PC-3 (cell line): ENCODE results near the gene ZNF469. TPM values are rescaled to one million over a fixed set of nuclear protein-coding genes. Genes with fewer than 3 reads are reported as not detected.

Experiments used
- ATAC-seq: fragments of 200-7000 bp; cut with Tn5 transposase; 2 replicates; pipeline ENCODE4 v1.9.1; 2020; ENCODE audit warnings: mild to moderate bottlenecking, moderate library complexity
- BruUV-seq: library from RNA; stranded (reverse); fragments of 400-500 nt; replicated peaks from 2 replicates; lab custom pipeline; 2021; lab: Mats Ljungman, UMichigan
- CTCF ChIA-PET: fragments of 300-600 bp; sonication (Branson Sonifier 250); formaldehyde crosslinking; loops from one replicate; lab custom pipeline; 2022; ENCODE audit warnings: antibody characterized with exemption; lab: Charles Lee
- POLR2A ChIA-PET: fragments of 300-600 bp; sonication (Branson Sonifier 250); formaldehyde crosslinking; loops from one replicate; lab custom pipeline; 2022; ENCODE audit warnings: antibody characterized with exemption; ENCODE audit not compliant: unreplicated experiment; lab: Charles Lee
- DNase-seq: peaks from one replicate; pipeline ENCODE4 v3.0.0-alpha.2; 2015
- H2AFZ ChIP-seq: fragments of 300-600 bp; sonication (generic); 2 replicates; pipeline ENCODE4 v1.6.0; 2016; ENCODE audit warnings: antibody characterized with exemption, low read length
- H3F3A ChIP-seq: fragments of 300-600 bp; sonication (generic); one replicate; pipeline ENCODE4 v1.6.0; 2017; ENCODE audit warnings: antibody characterized with exemption, low read length, control low read depth, mild to moderate bottlenecking; ENCODE audit not compliant: unreplicated experiment
- H3K27ac ChIP-seq: fragments of 300-600 bp; sonication (generic); 2 replicates; pipeline ENCODE4 v1.5.1; 2016; ENCODE audit warnings: mild to moderate bottlenecking, low read length
- H3K27me3 ChIP-seq: fragments of 300-600 bp; sonication (generic); 2 replicates; pipeline ENCODE4 v1.6.1; 2016; ENCODE audit warnings: low read length, mixed read lengths
- H3K36me3 ChIP-seq: fragments of 300-600 bp; sonication (generic); 2 replicates; pipeline ENCODE4 v1.6.1; 2016; ENCODE audit warnings: low read depth, mixed run types, low read length, mixed read lengths
- H3K4me1 ChIP-seq: fragments of 300-600 bp; sonication (generic); 2 replicates; pipeline ENCODE4 v1.5.1; 2016; ENCODE audit warnings: low read length; ENCODE audit not compliant: insufficient read depth
- H3K4me2 ChIP-seq: fragments of 300-600 bp; sonication (generic); 2 replicates; pipeline ENCODE4 v1.6.0; 2016; ENCODE audit warnings: low read length
- H3K4me3 ChIP-seq: fragments of 300-600 bp; sonication (generic); 2 replicates; pipeline ENCODE4 v1.5.1; 2016; ENCODE audit warnings: mild to moderate bottlenecking, low read length, mixed read lengths
- H3K79me2 ChIP-seq: fragments of 300-600 bp; sonication (generic); 2 replicates; pipeline ENCODE4 v1.6.1; 2017; ENCODE audit warnings: low read length, mixed read lengths
- H3K9ac ChIP-seq: fragments of 300-600 bp; sonication (generic); 2 replicates; pipeline ENCODE4 v1.6.0; 2016; ENCODE audit warnings: mild to moderate bottlenecking, low read length
- H3K9me2 ChIP-seq: fragments of 300-600 bp; sonication (generic); replicated peaks from 2 replicates; pipeline ENCODE4 v1.6.1; 2016; ENCODE audit warnings: mixed run types, low read length, mixed read lengths
- H3K9me3 ChIP-seq: fragments of 300-600 bp; sonication (generic); 2 replicates; pipeline ENCODE4 v1.6.1; 2016; ENCODE audit warnings: low read length, mixed read lengths
- H4K20me1 ChIP-seq: fragments of 300-600 bp; sonication (generic); 2 replicates; pipeline ENCODE4 v1.6.1; 2016; ENCODE audit warnings: low read length, mixed read lengths
- EZH2 ChIP-seq: fragments of 300-600 bp; sonication (generic); IDR thresholded peaks from one replicate; pipeline ENCODE4 v1.6.1; 2017; ENCODE audit warnings: antibody characterized with exemption, mild to moderate bottlenecking, low read length; ENCODE audit not compliant: unreplicated experiment
- EZH2phosphoT487 ChIP-seq: fragments of 300-600 bp; sonication (generic); IDR thresholded peaks from 2 replicates; pipeline ENCODE4 v1.6.1; 2018; ENCODE audit warnings: mild to moderate bottlenecking, antibody characterized with exemption, low read length, borderline replicate concordance
- intact Hi-C: fragments of 100-400 bp; cut with micrococcal nuclease; formaldehyde crosslinking; loops from 2 replicates; pipeline ENCODE4 v1.9.0; 2023
- total RNA-seq: library from RNA; depleted of rRNA; stranded (reverse); fragments of >200 nt; gene quantifications from 2 replicates; pipeline ENCODE4 v1.2.3, GENCODE V29; 2014
- TF ChIP-seq, protein P1 (sequence below): fragments of 300-600 bp; sonication (generic); conservative IDR thresholded peaks from 2 replicates; pipeline ENCODE4 v1.5.1; 2017; ENCODE audit warnings: antibody characterized with exemption, low read depth, mild to moderate bottlenecking, low read length

ZNF469 gene
- total RNA-seq, 1 experiment from 2014 or later, result 3.1 TPM

DNA sequence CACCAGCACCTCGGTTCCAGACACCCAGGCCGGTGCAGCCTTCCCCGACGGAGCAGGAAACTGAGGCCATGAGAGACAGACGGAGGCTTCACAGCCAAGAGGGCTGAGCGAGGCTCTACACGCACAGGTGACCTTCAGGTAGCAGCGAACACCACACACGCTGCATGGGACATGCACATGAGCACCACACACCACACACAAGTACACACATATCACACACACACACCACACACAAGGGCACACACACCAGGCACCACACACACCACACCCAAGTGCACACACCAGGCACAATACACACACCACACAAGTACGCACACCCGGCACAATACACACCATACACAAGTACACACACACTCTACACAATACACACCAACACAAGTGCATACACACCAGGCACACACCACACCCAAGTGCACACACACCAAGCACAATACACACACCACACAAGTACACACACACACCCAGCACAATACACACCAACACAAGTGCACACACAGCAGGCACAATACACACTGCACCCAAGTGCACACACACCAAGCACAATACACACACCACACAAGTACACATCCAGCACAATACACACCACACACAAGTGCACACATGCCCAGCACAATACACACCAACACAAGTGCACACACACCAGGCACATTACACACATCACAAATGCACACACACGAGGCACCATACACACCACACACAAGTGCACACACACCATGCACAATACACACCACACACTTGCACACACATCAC, 33.4 kb upstream of the ZNF469 start:
- Histone ChIP-seq H3F3A (no peaks in the 10 kb centered on the region), H3K4me1 (no peaks in the 10 kb centered on the region), H3K4me3 (no peak overlapping the region), H3K79me2 (no peaks in the 10 kb centered on the region), H3K9ac (no peak overlapping the region), H3K4me2 (no peak overlapping the region), H3K27me3 (no peaks in the 10 kb centered on the region), H3K9me3 (no peaks in the 10 kb centered on the region), H3K9me2 (no peaks in the 10 kb centered on the region), H2AFZ (no peak overlapping the region), H3K27ac (no peak overlapping the region), H4K20me1 (no peaks in the 10 kb centered on the region), H3K36me3 (no peaks in the 10 kb centered on the region)
- POLR2A ChIA-PET, result no interaction called here
- ATAC-seq (no peak), DNase-seq (no peak)
- CTCF ChIA-PET, result no interaction called here
- BruUV-seq, result no TSS peak
- intact Hi-C loops, result no loop called here
- TF ChIP-seq EZH2 (no peak), EZH2phosphoT487 (no peak)
- TF ChIP-seq, protein P1, sequence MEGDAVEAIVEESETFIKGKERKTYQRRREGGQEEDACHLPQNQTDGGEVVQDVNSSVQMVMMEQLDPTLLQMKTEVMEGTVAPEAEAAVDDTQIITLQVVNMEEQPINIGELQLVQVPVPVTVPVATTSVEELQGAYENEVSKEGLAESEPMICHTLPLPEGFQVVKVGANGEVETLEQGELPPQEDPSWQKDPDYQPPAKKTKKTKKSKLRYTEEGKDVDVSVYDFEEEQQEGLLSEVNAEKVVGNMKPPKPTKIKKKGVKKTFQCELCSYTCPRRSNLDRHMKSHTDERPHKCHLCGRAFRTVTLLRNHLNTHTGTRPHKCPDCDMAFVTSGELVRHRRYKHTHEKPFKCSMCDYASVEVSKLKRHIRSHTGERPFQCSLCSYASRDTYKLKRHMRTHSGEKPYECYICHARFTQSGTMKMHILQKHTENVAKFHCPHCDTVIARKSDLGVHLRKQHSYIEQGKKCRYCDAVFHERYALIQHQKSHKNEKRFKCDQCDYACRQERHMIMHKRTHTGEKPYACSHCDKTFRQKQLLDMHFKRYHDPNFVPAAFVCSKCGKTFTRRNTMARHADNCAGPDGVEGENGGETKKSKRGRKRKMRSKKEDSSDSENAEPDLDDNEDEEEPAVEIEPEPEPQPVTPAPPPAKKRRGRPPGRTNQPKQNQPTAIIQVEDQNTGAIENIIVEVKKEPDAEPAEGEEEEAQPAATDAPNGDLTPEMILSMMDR, result no peak

DNA sequence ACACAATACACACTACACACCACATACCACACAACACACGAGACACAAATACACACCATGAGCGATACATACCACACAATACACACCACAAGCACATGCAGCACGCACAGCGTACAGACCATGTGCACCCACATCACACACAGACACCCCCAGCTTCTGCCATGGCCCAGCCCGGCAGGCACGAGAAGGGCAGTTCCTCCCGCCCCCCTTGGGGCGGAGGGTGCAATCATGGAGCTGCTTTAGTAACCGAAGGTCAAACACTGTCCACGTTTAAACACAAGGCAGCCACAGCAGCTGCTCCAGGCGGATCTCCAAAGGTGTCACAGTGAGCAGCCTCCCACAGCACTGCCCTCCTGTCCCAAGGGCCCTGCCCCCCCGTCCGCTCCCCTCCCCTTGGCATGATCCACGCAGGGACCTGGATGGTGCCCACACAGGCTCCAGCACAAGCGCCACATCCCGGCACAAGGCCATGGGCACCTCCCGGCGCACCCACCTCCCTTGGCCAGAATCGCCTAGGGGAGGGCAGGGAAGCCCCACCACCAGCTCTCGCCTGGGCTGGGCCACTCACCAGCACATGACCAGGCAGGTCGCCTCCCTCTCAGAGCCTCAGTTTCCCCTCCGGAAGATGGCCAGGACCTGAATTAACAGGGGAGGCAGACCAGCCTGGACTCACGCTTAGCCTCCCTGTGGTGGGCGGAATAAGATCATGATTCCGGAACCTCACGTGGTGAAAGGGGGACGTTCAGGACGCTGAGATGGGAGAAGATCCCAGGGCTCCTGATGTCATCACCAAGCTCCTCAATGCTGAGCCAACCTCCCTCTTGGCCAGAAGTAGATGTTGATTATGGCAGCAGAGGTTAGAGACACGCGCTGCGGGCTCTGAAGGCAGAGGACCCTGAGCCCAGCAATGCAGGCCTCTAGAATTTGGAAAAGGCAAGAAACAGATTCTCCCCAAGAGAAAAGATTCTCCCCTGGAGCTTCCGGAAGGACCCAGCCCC, 32.6 kb upstream of the ZNF469 start:
- ChIA-PET POLR2A (no interaction called here), CTCF (no interaction called here)
- Histone ChIP-seq H3K79me2 (no peaks in the 10 kb centered on the region), H3K9me2 (no peaks in the 10 kb centered on the region), H3K27ac (no peak overlapping the region), H3K27me3 (no peaks in the 10 kb centered on the region), H3K9me3 (no peaks in the 10 kb centered on the region), H3K4me2 (no peak overlapping the region), H2AFZ (no peak overlapping the region), H3F3A (no peaks in the 10 kb centered on the region), H3K4me1 (no peaks in the 10 kb centered on the region), H3K4me3 (no peak overlapping the region), H3K36me3 (no peaks in the 10 kb centered on the region), H3K9ac (no peak overlapping the region), H4K20me1 (no peaks in the 10 kb centered on the region)
- intact Hi-C loops, result no loop called here
- no peak for DNase-seq
- ATAC-seq, result no peak
- no peak for TF ChIP-seq EZH2phosphoT487
- TF ChIP-seq, protein P1, result no peak
- TF ChIP-seq EZH2, result no peak
- BruUV-seq, result no TSS peak
